ENCODE data around the gene KRTAP19-5. TPM values are rescaled to one million over a fixed set of nuclear protein-coding genes. Genes with fewer than 3 reads are reported as not detected.

Gene KRTAP19-5
- total and polyA plus RNA-seq, 3 donors from 2014 or later, result not detected

DNA sequence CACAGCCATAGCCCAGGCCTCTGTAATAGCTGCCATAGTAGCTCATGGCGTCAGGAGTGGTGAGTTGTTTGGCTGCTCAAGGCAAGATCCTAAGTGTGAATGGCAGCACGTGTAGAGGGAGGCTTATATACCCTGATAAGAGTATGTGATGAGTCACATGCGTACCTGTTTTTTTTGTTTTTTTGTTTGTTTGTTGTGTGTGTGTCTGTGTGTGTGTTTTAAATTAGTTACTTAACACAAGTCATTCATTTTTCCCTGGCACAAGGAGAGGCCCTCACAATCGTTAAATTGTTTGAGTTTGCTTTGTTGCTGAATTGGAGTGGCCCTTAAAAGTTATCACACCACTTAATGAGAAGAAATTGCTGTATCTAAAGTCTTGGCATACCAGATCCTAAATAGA, 4.9 kb downstream of the KRTAP19-5 start, which contains the start of gene KRTAP19-4:
KRTAP19-4 (minus strand) TSS at position 101 of the 400 bp plus-strand sequence; CDS start at position 46, 55 bp downstream.
- Histone ChIP-seq H3K27me3 (no peaks in the 10 kb centered on the region), H3K4me3 (no peak within 1 kb of the TSS), H3K9me3 (no peaks in the 10 kb centered on the region), H3K4me1 (no peaks in the 10 kb centered on the region), H3K36me3 (ENCODE audit: low read depth, missing control alignments) (no peaks in the 10 kb centered on the region), H3K27ac (no peak within 1 kb of the TSS)
- intact Hi-C loops (cut with DNase I; ENCODE audit: low total_unique reads), result no loop called here
- 75 to 78% methylated on average over 4 of the region's 4 CpGs for WGBS, 2 donors
- DNase-seq, result no peak
- TF ChIP-seq CTCF (IDR thresholded peaks at IDR 0.05) (no peak), POLR2A (IDR thresholded peaks at IDR 0.05) (no peak)

- H3K4me3 ChIP-seq, result no peak within 1 kb of the TSS
- 67 to 92% methylated on average over 2 of the region's 2 CpGs for WGBS, 2 donors
- intact Hi-C loops (cut with DNase I; ENCODE audit: low total_unique reads), result no loop called here
Measured at GRCh38 chr21:30491963-30492428, 9.9 kb downstream of the KRTAP19-5 start, which contains the start of gene KRTAP19-3. Gene KRTAP19-3, minus strand, starts transcription at chr21:30492013. Its CDS starts 56 bp downstream, at chr21:30491957.

DNA sequence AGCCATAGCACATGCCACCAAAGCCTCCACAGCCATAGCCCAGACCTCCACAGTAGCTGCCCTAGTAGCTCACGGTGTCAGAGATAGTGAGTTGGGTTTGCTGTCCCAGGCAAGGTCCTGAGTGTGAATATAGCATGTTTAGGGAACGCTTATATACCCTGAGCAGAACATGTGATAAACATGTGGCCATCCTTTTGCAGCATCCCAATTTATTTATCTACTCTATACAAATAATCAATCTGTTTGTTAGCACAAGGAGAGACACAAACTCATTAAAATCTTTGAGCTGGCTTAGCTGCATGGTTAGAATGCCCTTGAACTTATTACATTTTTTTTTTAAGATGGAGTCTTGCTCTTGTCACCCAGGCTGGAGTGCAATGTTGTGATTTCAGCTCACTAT, 14.6 kb downstream of the KRTAP19-5 start, which contains the start of gene KRTAP19-2:
KRTAP19-2 (minus strand) TSS at position 101 of the 400 bp plus-strand sequence; CDS start at position 13, 88 bp downstream.
- Histone ChIP-seq H3K4me3 (no peak within 1 kb of the TSS), H3K27ac (no peak within 1 kb of the TSS), H3K27me3 (no peaks in the 10 kb centered on the region), H3K4me1 (no peaks in the 10 kb centered on the region), H3K36me3 (ENCODE audit: low read depth, missing control alignments) (no peaks in the 10 kb centered on the region), H3K9me3 (no peaks in the 10 kb centered on the region)
- DNase-seq, result no peak
- intact Hi-C loops (cut with DNase I; ENCODE audit: low total_unique reads), result no loop called here
- 98 to 100% methylated on average over 2 of the region's 2 CpGs for WGBS, 2 donors
- TF ChIP-seq CTCF (IDR thresholded peaks at IDR 0.05) (no peak), POLR2A (IDR thresholded peaks at IDR 0.05) (no peak)

More at GRCh38 chr21:30491963-30492428, 9.9 kb downstream of the KRTAP19-5 start, which contains the start of gene KRTAP19-3:
- no peaks in the 10 kb centered on the region for H3K9me3 ChIP-seq
- no peak within 1 kb of the TSS for H3K27ac ChIP-seq
- H3K27me3 ChIP-seq, result no peaks in the 10 kb centered on the region
- H3K4me1 ChIP-seq, result no peaks in the 10 kb centered on the region
- no peaks in the 10 kb centered on the region for H3K36me3 ChIP-seq (ENCODE audit: low read depth, missing control alignments)
- no peak for DNase-seq
- TF ChIP-seq CTCF (IDR thresholded peaks at IDR 0.05) (no peak), POLR2A (IDR thresholded peaks at IDR 0.05) (no peak)

GRCh38 chr21:30486180-30486579, 15.8 kb downstream of the KRTAP19-5 start:
- no peak overlapping the region for H3K4me3 ChIP-seq
- DNase-seq, result no peak
- H3K36me3 ChIP-seq (ENCODE audit: low read depth, missing control alignments), result no peaks in the 10 kb centered on the region
- intact Hi-C loops (cut with DNase I; ENCODE audit: low total_unique reads), result no loop called here
- H3K27ac ChIP-seq, result no peak overlapping the region
- no peaks in the 10 kb centered on the region for H3K4me1 ChIP-seq
- WGBS, 2 donors, result 82 to 83% methylated on average over 2 of the region's 2 CpGs
- no peak for TF ChIP-seq CTCF (IDR thresholded peaks at IDR 0.05)
- TF ChIP-seq POLR2A (IDR thresholded peaks at IDR 0.05), result no peak
- H3K27me3 ChIP-seq, result no peaks in the 10 kb centered on the region
- no peaks in the 10 kb centered on the region for H3K9me3 ChIP-seq

- TF ChIP-seq CTCF (IDR thresholded peaks at IDR 0.05) (no peak), POLR2A (IDR thresholded peaks at IDR 0.05) (no peak)
- H3K4me1 ChIP-seq, result no peaks in the 10 kb centered on the region
- H3K27me3 ChIP-seq, result no peaks in the 10 kb centered on the region
- no peaks in the 10 kb centered on the region for H3K9me3 ChIP-seq
- DNase-seq, result no peak
- intact Hi-C loops (cut with DNase I; ENCODE audit: low total_unique reads), result no loop called here
- 87 to 98% methylated on average over 2 of the region's 2 CpGs for WGBS, 2 donors
- no peak overlapping the region for H3K27ac ChIP-seq
- no peaks in the 10 kb centered on the region for H3K36me3 ChIP-seq (ENCODE audit: low read depth, missing control alignments)
- H3K4me3 ChIP-seq, result no peak overlapping the region
Measured at GRCh38 chr21:30482130-30482529, 19.8 kb downstream of the KRTAP19-5 start.
